ENCODE results near the gene BLM.

BLM gene

GRCh38 chr15:90862964-90863778 is 146.0 kb downstream of the BLM start:
- peak overlapping the region; percentile 83 for H3K27ac Mint-ChIP-seq
- no peak for DNase-seq
- no peak overlapping the region for H3K4me3 Mint-ChIP-seq
- H3K36me3 Mint-ChIP-seq (ENCODE audit: low read depth): no peaks in the 10 kb centered on the region
- no peaks in the 10 kb centered on the region for H3K27me3 Mint-ChIP-seq
- peaks cover 51% of the 10 kb centered on the region for H3K4me1 Mint-ChIP-seq (ENCODE audit: low read depth)
- no peaks in the 10 kb centered on the region for H3K9me3 Mint-ChIP-seq

DNA sequence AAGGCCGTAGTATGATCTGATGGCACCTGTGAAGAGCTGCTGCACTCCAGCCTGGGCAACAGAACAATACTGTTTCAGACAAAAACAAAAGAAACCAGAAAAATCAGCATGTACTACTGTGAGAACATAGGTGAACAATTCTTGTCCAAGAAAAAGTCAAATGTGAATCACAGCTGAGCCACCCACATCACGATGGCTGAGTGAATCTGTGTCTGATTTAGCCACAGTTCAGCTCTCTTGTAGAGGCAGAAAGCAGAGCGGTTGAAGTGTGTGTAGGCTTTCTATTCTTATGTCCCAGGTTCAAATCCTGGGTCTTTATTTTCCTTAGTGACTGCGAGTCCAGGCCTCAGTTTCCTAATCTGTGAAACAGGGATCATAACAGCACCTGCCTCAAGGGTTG is 146.8 kb downstream of the BLM start:
- Mint-ChIP-seq H3K4me1 (ENCODE audit: low read depth) (peaks cover 59% of the 10 kb centered on the region), H3K36me3 (ENCODE audit: low read depth) (no peaks in the 10 kb centered on the region), H3K27ac (peak overlapping the region; percentile 83), H3K27me3 (no peaks in the 10 kb centered on the region), H3K4me3 (no peak overlapping the region), H3K9me3 (no peaks in the 10 kb centered on the region)
- no peak for DNase-seq

DNA sequence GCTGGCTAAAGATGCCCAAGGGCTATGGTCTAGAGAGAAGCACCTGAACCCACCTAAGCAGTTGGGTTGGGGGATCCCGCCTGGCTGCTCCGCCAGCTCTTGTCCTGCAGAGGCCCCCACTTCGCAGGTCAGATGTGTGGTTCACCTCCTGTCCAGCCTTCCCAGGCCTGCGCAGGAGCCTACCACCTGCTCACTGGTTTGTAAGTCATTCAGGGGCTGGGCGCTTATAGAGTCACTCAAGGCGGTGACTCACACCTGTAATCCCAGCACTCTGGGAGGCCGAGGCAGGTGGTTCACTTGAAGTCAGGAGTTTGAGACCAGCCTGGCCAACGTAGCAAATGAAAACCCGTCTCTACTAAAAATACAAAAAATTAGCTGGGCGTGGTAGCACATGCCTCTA is 147.4 kb downstream of the BLM start:
- H3K4me1 Mint-ChIP-seq (ENCODE audit: low read depth): peaks cover 59% of the 10 kb centered on the region
- no peaks in the 10 kb centered on the region for H3K9me3 Mint-ChIP-seq
- no peak overlapping the region for H3K4me3 Mint-ChIP-seq
- no peak overlapping the region for H3K27ac Mint-ChIP-seq
- DNase-seq: no peak
- no peaks in the 10 kb centered on the region for H3K27me3 Mint-ChIP-seq
- no peaks in the 10 kb centered on the region for H3K36me3 Mint-ChIP-seq (ENCODE audit: low read depth)

DNA sequence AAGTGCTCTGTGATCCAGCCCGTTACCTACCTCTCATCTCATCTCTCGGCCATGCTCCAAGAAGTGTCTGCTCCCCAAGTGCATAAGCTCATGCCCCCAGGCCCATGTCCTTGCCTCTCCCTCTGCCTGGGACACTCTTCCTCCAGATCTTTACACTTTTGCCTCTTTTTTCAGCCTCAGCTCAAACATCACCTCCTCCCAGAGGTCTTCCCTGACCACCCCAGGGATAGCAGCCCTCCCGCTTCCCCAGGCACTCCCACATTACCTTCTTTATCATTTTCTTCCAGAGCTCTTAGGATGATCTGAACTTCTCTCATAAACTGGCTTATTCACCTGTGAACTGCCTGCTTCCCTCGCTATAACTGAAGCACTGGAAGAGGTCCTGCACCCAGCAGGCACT is 148.6 kb downstream of the BLM start:
- Mint-ChIP-seq H3K4me1 (ENCODE audit: low read depth) (peaks cover 64% of the 10 kb centered on the region), H3K27ac (no peak overlapping the region), H3K36me3 (ENCODE audit: low read depth) (peaks cover 9% of the 10 kb centered on the region), H3K27me3 (no peaks in the 10 kb centered on the region), H3K4me3 (no peak overlapping the region), H3K9me3 (no peaks in the 10 kb centered on the region)
- DNase-seq: no peak
